Measurements from ENCODE around the gene CDCP2.

CDCP2 gene

GRCh38 chr1:54136269-54136896 is 16.4 kb downstream of the CDCP2 start:
- DNase-seq: no peak

- DNase-seq: no peak
These were observed 17.2 kb downstream of the CDCP2 start for GRCh38 chr1:54135436-54136120.

- DNase-seq: no peak
These were observed 18.5 kb downstream of the CDCP2 start for GRCh38 chr1:54134295-54134694.

GRCh38 chr1:54132495-54132894 is 20.3 kb downstream of the CDCP2 start:
- DNase-seq: no peak

- no peak for DNase-seq
These were observed 21.4 kb downstream of the CDCP2 start for GRCh38 chr1:54131419-54131818.

- no peak for DNase-seq
These were observed 22.9 kb downstream of the CDCP2 start for GRCh38 chr1:54129858-54130257.

- DNase-seq: no peak
These were observed 25.1 kb downstream of the CDCP2 start for GRCh38 chr1:54127594-54128300.

DNA sequence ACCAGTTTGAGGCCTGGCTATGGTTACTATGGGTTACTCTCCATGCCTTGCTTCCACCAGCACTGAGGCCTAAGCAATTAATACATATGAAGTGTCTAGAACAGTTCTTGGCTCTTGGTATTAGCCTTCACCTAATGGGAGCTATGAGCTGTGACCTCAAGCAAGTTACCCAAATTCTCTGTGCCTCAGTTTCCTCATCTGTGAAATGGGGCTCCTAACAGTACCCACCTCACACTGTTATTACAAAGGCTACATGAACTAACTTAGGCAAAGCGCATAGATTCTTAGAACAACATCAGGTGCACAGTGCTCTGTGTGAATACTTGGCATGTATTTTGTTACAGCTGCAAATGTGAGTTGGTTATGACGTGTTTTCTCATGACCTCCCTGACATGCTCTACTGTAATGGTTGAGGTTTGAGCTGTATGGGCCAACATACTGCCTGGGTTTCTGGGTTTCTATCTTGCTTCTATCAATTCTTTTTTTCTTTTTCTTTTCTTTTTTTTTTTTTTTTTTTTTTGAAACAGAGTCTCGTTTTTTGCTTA is 26.5 kb downstream of the CDCP2 start:
- no peak for DNase-seq

DNA sequence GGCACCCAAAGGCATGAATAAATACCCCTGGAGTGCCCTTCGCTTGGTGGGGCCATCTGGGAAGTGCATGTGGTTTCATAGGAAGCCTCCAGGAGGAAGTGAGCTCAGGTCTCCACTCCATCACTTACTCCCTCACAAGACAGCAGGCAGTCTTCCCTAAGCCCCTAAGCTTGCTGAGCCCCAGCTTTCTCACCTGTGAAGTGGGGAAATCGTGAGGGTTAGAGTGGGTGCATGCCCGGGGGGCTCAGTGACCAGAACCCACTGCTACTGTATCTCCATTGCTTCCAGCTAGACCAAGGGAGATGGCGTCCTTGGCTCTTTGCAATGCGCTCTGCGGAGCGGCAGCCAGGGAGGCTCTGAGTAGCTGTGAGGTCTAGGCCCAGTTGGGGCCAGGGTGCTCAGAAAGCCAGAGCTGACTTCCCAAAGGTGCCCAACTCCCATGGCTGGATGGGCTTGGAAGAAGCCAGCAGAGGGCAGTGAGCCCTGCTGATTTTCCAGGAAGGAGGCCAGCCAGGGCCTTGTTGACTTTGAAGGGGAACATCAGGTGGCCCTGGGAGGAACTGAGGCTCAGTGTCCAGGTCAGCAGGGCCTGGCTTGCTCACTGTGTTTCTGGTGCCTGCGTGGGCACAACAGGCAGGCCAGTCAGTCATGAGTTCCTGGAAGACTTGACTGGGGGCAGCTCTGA is 27.3 kb downstream of the CDCP2 start:
- no peak for DNase-seq

DNA sequence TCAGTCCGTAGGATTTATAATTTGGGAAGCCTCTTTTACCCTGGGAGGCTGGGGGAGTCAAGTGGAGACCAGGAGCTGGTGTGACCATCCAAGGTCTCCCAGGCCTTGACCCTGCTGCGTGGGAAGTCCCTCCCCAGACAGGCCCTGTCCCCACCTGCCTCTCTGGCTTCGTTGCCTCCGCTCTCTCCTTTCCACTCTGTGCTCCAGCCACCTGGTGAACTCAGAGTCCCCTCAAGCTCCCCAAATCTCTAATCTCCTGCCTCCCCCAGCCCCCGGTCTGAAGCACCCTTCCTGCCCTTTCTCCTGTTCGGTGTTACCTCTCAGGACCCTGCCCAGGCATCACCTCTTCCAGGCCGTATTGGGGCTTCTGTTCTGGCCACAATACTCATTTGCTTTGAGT is 27.9 kb downstream of the CDCP2 start:
- no peak for DNase-seq

DNA sequence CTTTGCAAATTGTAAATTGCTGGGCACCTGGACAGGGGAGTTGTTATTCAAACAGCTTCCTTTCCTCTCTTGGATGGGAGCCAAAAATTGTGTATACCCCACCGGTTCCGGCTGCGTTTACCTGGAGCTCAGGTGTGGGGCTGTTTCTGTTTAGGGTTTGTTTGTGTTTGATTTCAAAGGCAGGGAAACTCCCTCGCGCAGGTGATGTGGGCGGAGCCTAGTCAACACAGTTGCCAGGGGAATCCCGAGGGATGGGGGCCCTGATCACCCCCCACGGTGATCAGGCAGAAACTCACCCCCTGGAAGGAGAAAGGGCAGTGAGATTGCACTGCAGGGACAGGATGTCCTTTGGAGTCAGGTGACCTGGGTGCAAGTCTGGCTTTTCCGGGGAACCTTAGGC is 28.3 kb downstream of the CDCP2 start:
- no peak for DNase-seq

GRCh38 chr1:54122992-54123391 is 29.8 kb downstream of the CDCP2 start:
- no peak for DNase-seq

DNA sequence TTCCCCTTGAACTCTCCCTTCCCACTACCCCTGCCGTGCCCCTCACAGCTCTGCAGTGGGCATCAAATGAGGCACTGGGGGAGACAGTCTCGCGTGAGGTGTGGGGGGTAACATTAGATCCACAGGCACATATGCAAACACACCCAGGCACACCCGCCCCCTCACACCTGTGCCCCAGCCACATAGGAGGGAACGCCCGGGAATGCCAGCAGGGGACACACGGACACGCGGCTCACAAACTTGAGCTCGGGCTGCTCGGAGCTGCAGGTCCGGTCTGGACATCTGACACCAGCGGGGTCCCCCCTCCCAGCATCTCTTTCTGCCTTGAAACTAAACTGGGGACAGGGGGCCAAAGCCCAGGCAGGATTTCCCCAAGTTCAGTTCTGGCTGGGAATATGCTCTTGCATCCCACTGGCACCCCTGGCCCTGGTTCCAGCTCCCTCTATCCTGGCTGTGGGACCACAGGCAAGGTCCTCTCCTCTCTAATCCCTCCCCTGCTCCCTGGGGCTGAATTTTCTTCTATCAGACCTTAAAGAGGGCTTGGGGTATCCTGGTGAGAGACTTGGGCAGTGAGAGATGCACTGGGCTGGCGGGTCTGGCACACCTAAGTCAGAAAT is 30.6 kb downstream of the CDCP2 start:
- DNase-seq: no peak

DNA sequence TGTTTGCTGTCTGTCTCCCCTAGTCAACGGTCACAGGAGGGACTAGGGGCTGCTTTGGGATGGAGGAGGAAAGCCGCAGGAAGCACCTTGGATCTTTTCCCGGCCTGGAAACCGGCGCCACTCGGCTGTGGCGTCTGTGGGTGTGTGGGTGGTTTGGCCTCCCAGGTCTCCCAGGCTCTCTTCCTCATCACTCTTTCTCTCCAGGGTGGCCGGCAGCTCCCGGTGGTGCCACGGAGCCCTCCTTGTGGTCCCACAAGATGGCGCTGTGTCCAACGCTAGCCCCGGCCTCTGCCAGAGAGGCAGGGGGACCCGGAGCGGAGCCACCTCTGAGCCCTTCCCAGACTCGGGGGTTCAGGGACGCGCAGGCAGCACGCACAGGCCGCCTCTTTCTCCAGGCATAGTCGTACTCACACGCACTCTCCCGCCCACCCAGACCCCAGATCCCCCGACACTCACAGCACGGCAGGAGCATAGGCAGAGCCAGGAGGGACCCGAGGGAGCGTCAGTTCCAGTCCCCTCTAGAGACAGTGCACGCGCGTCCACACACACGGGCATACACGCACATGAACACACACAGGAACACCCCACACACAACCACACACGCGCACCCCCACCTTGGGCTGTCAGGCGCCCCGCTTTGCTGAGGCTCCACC is 31.2 kb downstream of the CDCP2 start:
- DNase-seq: peak; percentile 41 to 69

DNA sequence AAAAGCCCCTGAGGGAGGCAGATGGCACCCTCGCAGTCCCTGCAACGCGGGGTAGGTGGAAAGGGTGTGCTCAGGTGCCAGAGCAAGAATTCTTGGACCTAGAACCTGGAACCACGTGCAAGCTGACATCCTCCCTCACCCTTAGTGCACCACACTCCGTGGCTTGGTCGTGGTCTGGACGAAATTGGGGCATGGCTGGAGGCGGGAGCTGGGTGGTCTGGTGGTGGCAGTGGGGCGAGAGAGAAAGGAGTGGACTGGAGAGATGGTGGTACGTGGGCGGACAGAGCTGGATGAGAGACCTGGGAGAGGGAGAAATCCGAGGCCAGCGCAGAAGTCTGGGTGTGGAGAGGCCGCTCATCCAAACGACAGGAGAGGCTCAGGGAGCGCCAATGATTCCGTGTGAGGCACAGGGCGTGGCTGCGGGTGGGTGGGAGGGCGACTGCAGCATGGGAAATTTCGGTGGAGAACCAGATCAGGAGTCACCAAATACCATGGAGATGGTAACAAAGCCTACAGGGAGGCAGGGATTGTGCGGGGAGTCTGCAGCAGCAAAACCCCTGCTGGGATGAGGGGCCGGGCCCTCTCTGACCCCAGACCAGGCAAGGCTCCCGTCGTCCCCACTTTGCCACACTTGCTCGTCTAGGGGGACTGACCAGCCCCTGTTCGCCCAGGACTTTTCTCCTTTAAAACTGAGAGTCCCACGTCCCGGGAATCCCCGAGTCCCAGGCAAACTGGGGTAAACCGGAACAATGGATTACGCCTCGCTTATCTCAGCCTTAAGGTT is 31.9 kb downstream of the CDCP2 start:
- no peak for DNase-seq

DNA sequence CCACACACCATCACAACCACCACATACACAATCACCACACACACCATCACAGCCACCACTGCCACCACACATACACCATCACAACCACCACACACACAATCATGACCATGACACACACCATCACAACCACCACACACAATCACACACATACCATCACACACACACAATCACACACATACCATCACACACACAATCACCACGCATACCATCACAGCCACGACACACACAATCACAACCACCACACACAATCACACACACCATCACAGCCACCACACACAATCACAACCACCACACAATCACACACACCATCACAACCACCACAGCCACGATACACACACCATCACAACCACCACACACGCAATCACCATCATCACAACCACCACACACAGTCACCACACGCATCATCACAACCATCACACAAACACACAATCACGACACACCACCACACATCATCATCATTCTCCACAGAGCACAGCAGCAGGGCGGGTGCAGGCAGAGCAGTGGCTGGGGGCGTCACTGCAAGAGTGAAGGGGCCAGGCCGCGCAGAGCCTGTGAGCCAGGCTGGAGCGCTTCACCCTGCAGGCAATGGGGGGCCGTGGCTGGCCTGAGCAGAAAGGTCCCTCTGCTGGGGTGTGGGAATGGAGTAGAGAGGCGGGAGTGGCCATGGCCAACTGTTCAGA is 32.6 kb downstream of the CDCP2 start:
- DNase-seq: no peak

DNA sequence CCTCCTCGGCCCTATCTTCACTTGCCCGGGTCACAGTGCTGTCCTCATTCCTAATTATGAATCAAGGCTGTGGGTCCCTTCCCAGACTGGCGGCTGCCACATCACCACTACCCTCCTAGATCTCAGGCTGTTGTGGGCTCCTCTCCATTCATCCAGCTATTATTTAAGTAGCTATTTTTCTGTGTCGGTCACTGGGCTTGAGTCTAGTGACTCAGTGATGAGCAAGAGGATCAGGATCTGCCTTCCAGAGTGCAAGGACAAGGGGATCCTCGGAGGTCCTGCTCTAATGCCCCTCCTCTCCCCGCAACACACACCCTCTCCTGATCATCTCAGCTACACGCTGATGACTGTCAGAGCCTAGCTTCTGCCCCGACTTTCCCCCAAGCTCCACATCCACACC is 34.1 kb downstream of the CDCP2 start:
- DNase-seq: no peak

- peak; percentile 13 to 33 for DNase-seq
These were observed 34.8 kb downstream of the CDCP2 start for GRCh38 chr1:54117815-54118563.

GRCh38 chr1:54115520-54115919 is 37.3 kb downstream of the CDCP2 start:
- no peak for DNase-seq

GRCh38 chr1:54114955-54115354 is 37.8 kb downstream of the CDCP2 start:
- no peak for DNase-seq
